CD14-positive monocyte (primary cell): Measurements from ENCODE around the gene ZNF284. TPM values are rescaled to one million over a fixed set of nuclear protein-coding genes. Genes with fewer than 3 reads are reported as not detected.

ENCODE experiments used
- DNase-seq, 3 donors: peaks; one replicate each; pipeline ENCODE4 v3.0.0-alpha.2; 2011 to 2022
- H2AFZ ChIP-seq: 2 replicates; pipeline ENCODE4 v1.6.0; 2012; ENCODE audit warnings: mild to moderate bottlenecking, low read depth, low read length, inconsistent platforms; ENCODE audit not compliant: insufficient read depth, poor library complexity, severe bottlenecking
- H3K27ac ChIP-seq, 2 donors: 1 replicate in 1 of 2; 2 replicates in 1 of 2; pipeline ENCODE4 v1.5.1; 2012 to 2013; ENCODE audit warnings: low read length in 2 of 2, control low read depth in 1 of 2, inconsistent platforms in 1 of 2, low read depth in 1 of 2, mild to moderate bottlenecking in 1 of 2
- H3K27me3 ChIP-seq, 2 donors: one replicate each; pipeline versions ENCODE4 v1.6.0 to v1.6.1; 2011 to 2013; ENCODE audit warnings: low read length in 2 of 2; ENCODE audit not compliant: control insufficient read depth in 2 of 2, insufficient read depth in 2 of 2
- H3K36me3 ChIP-seq, 2 donors: replicated peaks in 1 of 2; 1 replicate in 1 of 2; 2 replicates in 1 of 2; pipeline versions ENCODE4 v1.5.1 to v1.6.1; 2012 to 2013; ENCODE audit warnings: low read length in 2 of 2, control low read depth in 1 of 2, inconsistent platforms in 1 of 2, mild to moderate bottlenecking in 1 of 2; ENCODE audit not compliant: insufficient read depth in 2 of 2, control insufficient read depth in 1 of 2
- H3K4me1 ChIP-seq, 2 donors: 1 replicate in 1 of 2; 2 replicates in 1 of 2; pipeline versions ENCODE4 v1.5.1 to v1.6.1; 2012 to 2013; ENCODE audit warnings: low read length in 2 of 2, control low read depth in 1 of 2, inconsistent platforms in 1 of 2, mild to moderate bottlenecking in 1 of 2, moderate library complexity in 1 of 2; ENCODE audit not compliant: insufficient read depth in 2 of 2, control insufficient read depth in 1 of 2
- H3K4me2 ChIP-seq: replicated peaks from 2 replicates; pipeline ENCODE3; 2012; ENCODE audit warnings: low read length, moderate library complexity, mild to moderate bottlenecking; ENCODE audit not compliant: poor library complexity, severe bottlenecking; ENCODE audit errors: extremely low read depth
- H3K4me3 ChIP-seq, 3 experiments: fragments of 200-600 bp in 1 of 3; sonication (generic) in 1 of 3; replicated peaks in 1 of 3; 1 replicate in 2 of 3; 2 replicates in 1 of 3; pipeline ENCODE4 v1.5.1; 2011 to 2013; ENCODE audit warnings: low read length in 3 of 3, mild to moderate bottlenecking in 3 of 3, control low read depth in 2 of 3, low read depth in 2 of 3, inconsistent platforms in 1 of 3, moderate library complexity in 1 of 3
- H3K79me2 ChIP-seq: 2 replicates; pipeline ENCODE4 v1.6.0; 2012; ENCODE audit warnings: mild to moderate bottlenecking, control low read depth, inconsistent platforms, low read length, moderate library complexity; ENCODE audit not compliant: insufficient read depth
- H3K9ac ChIP-seq: 2 replicates; pipeline ENCODE4 v1.6.0; 2017; ENCODE audit warnings: low read length, mild to moderate bottlenecking; ENCODE audit not compliant: insufficient read depth, poor library complexity, severe bottlenecking
- H3K9me3 ChIP-seq, 2 donors: replicated peaks in 1 of 2; 1 replicate in 1 of 2; 2 replicates in 1 of 2; pipeline versions ENCODE4 v1.5.1 to v1.6.1; 2012 to 2013; ENCODE audit warnings: low read length in 2 of 2, control low read depth in 1 of 2; ENCODE audit not compliant: control insufficient read depth in 1 of 2, insufficient read depth in 1 of 2
- H4K20me1 ChIP-seq: 2 replicates; pipeline ENCODE4 v1.6.0; 2012; ENCODE audit warnings: mild to moderate bottlenecking, low read length, control low read depth, moderate library complexity; ENCODE audit not compliant: insufficient read depth
- H3K27ac Mint-ChIP-seq, 7 donors: one replicate each; pipeline ENCODE4 v1.8.0; 2020; ENCODE audit warnings: mild to moderate bottlenecking in 7 of 7, mixed read lengths in 7 of 7, moderate library complexity in 6 of 7, inconsistent platforms in 2 of 7
- H3K27me3 Mint-ChIP-seq, 3 donors: one replicate each; pipeline ENCODE4 v1.8.0; 2021 to 2022; ENCODE audit warnings: low read depth in 3 of 3, mild to moderate bottlenecking in 3 of 3, mixed read lengths in 3 of 3, moderate library complexity in 3 of 3, inconsistent platforms in 1 of 3
- H3K36me3 Mint-ChIP-seq, 2 donors: one replicate each; pipeline ENCODE4 v1.8.0; 2020; ENCODE audit warnings: mixed read lengths in 2 of 2, inconsistent platforms in 1 of 2, mild to moderate bottlenecking in 1 of 2
- H3K4me1 Mint-ChIP-seq: one replicate; pipeline ENCODE4 v1.8.0; 2020; ENCODE audit warnings: mild to moderate bottlenecking, mixed read lengths
- H3K4me3 Mint-ChIP-seq, 2 donors: one replicate each; pipeline ENCODE4 v1.8.0; 2020; ENCODE audit warnings: mild to moderate bottlenecking in 2 of 2, mixed read lengths in 2 of 2, moderate library complexity in 1 of 2
- H3K9me3 Mint-ChIP-seq, 7 donors: one replicate each; pipeline ENCODE4 v1.8.0; 2020 to 2022; ENCODE audit warnings: mixed read lengths in 7 of 7, mild to moderate bottlenecking in 6 of 7, moderate library complexity in 6 of 7, inconsistent platforms in 2 of 7
- CTCF ChIP-seq: fragments of 200-600 bp; IDR thresholded peaks from one replicate; pipeline ENCODE4 v1.8.0; 2022; ENCODE audit warnings: antibody characterized with exemption, mild to moderate bottlenecking
- WGBS: methylation state at CpG from one replicate; pipeline ENCODE4 v1.1.5; 2013; ENCODE audit warnings: missing lambda C conversion rate; ENCODE audit not compliant: insufficient coverage; 5-methylcytosine and 5-hydroxymethylcytosine counted together
- intact Hi-C, 2 donors: fragments of 100-400 bp; cut with micrococcal nuclease; formaldehyde crosslinking; loops; one replicate each; pipeline versions ENCODE4 v1.15.0 to v1.15.1; 2023
- polyA plus RNA-seq, 3 donors: library from polyadenylated mRNA; depleted of rRNA in 1 of 3; unstranded in 2 of 3; stranded (reverse) in 1 of 3; fragments of 300-500 nt in 2 of 3; fragments of >200 nt in 1 of 3; fragmentation: Illumina TruSeq in 2 of 3; gene quantifications; 1 replicate in 2 of 3; 2 replicates in 1 of 3; pipeline ENCODE4 v1.2.3, GENCODE V29; 2012 to 2021

ZNF284 gene
- polyA plus RNA-seq, 3 donors = 0.04 to 1.3 (median 0.13) TPM

GRCh38 chr19:44109458-44109857 is 37.5 kb downstream of the ZNF284 start:
- peaks cover 7% of the 10 kb centered on the region for H3K79me2 ChIP-seq
- H3K27ac ChIP-seq = no peak overlapping the region
- H3K27me3 ChIP-seq = no peaks in the 10 kb centered on the region
- H3K9me3 Mint-ChIP-seq = peaks cover 50 to 70% (median 66%) of the 10 kb centered on the region in 7 donors
- intact Hi-C loops = no loop called here
- peaks cover 21% of the 10 kb centered on the region for H3K4me1 Mint-ChIP-seq
- H3K9ac ChIP-seq = no peak overlapping the region
- H3K4me3 ChIP-seq = peak overlapping the region in 1 of 3 experiments; percentile 7
- H3K36me3 Mint-ChIP-seq = peaks cover 25 to 34% of the 10 kb centered on the region in 2 donors
- TF ChIP-seq CTCF = no peak
- H3K27me3 Mint-ChIP-seq = no peaks in the 10 kb centered on the region
- no peak overlapping the region for H3K27ac Mint-ChIP-seq
- H3K9me3 ChIP-seq = peaks cover 41 to 75% of the 10 kb centered on the region in 2 donors
- no peaks in the 10 kb centered on the region for H4K20me1 ChIP-seq
- no peak for DNase-seq
- H3K4me3 Mint-ChIP-seq = no peak overlapping the region
- H3K36me3 ChIP-seq = peaks cover 14 to 36% of the 10 kb centered on the region in 2 donors
- H2AFZ ChIP-seq = no peak overlapping the region
- H3K4me1 ChIP-seq = peaks cover 17 to 25% of the 10 kb centered on the region in 2 donors
- no peak overlapping the region for H3K4me2 ChIP-seq

- Mint-ChIP-seq H3K9me3 (peaks cover 31 to 47% (median 45%) of the 10 kb centered on the region in 7 donors), H3K36me3 (peaks cover 19 to 22% of the 10 kb centered on the region in 2 donors), H3K27me3 (no peaks in the 10 kb centered on the region), H3K27ac (peak overlapping the region in 1 of 7 donors; percentile 57), H3K4me1 (peaks cover 23% of the 10 kb centered on the region), H3K4me3 (peak overlapping the region in 1 of 2 donors; percentile 2)
- Histone ChIP-seq H3K4me3 (peak overlapping the region in 1 of 3 experiments; percentile 94), H4K20me1 (no peaks in the 10 kb centered on the region), H3K36me3 (peaks cover 5 to 26% of the 10 kb centered on the region in 2 donors), H3K27ac (no peak overlapping the region), H3K27me3 (no peaks in the 10 kb centered on the region), H3K4me2 (peak overlapping the region; percentile 96), H3K9ac (no peak overlapping the region), H3K79me2 (peaks cover 7% of the 10 kb centered on the region), H3K4me1 (peaks cover 17 to 27% of the 10 kb centered on the region in 2 donors), H3K9me3 (peaks cover 30 to 51% of the 10 kb centered on the region in 2 donors), H2AFZ (peak overlapping the region; percentile 95)
- TF ChIP-seq CTCF = no peak
- DNase-seq = peak in 1 of 3 donors; percentile 16
- intact Hi-C loops = loop anchor here (2.0 to 10.0 kb wide), 6 partner anchors 17 to 177 kb away; partner anchors contain the start of genes ZNF224 (in 2 of the 2), ZNF230 (in 1 of the 2), ZNF234 (in 1 of the 2) and ZNF45 (in 1 of the 2)
- 37% methylated on average over 9 of the region's 17 CpGs for WGBS
Measured at GRCh38 chr19:44111910-44112463, 40.0 kb downstream of the ZNF284 start.
